ENCODE data around the gene TLR7. TPM values are rescaled to one million over a fixed set of nuclear protein-coding genes. Genes with fewer than 3 reads are reported as not detected.

Gene TLR7
- polyA plus RNA-seq, 1 donor (not counting 4 experiments of a cell fraction or from before 2014, with no cell fraction given): not detected

DNA sequence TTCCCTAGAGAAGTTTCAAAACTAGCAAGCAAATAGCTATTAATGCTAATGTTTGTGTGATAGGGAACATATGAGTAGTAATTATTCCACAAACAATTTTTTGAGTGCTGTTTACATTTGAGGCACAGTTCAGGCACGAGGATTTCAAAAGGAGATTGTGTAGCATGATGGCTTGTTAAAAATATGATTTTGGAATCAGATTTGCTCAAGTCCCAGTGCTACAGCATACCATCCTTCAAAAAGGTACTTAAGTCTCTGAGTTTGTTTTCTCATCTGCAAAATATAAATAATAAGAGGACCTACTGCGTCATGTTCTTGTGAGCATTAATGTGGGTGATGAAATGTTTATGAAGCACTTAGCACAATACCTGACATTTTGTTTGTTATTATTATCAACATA lies 50.9 kb downstream of the TLR7 start:
- no peaks in the 10 kb centered on the region for H3K9me1 ChIP-seq (ENCODE audit: control insufficient read depth, extremely low read depth, insufficient read depth, low read length)
- no peak overlapping the region for H3K4me3 ChIP-seq (ENCODE audit: control insufficient read depth in 2 of 3, extremely low read depth in 1 of 3, insufficient read depth in 2 of 3, low read depth in 1 of 3, low read length in 3 of 3)
- DNase-seq (ENCODE audit: low read depth, low spot score) (no peak), FAIRE-seq (no peak)
- H3K9ac ChIP-seq (ENCODE audit: control insufficient read depth, extremely low read depth, insufficient read depth, low read length): no peak overlapping the region
- no peaks in the 10 kb centered on the region for H3K36me3 ChIP-seq (ENCODE audit: control insufficient read depth in 2 of 2, extremely low read depth in 1 of 2, insufficient read depth in 2 of 2, low read length in 2 of 2)
- dilution Hi-C loops (cut with MboI; ENCODE audit: extremely low pct_ligation_motif_present, low sequenced_read_pairs): no loop called here
- H2AFZ ChIP-seq (ENCODE audit: control insufficient read depth, low read length): no peak overlapping the region
- no peaks in the 10 kb centered on the region for H3K27me3 ChIP-seq (ENCODE audit: control insufficient read depth, extremely low read depth, insufficient read depth, low read length)
- H3K4me2 ChIP-seq (ENCODE audit: control insufficient read depth, extremely low read depth, insufficient read depth, low read depth, low read length): no peak overlapping the region
- no peak overlapping the region for H3K27ac ChIP-seq (ENCODE audit: control insufficient read depth, insufficient read depth, low read length)
- H4K20me1 ChIP-seq (ENCODE audit: control insufficient read depth, extremely low read depth, insufficient read depth, low read length): no peaks in the 10 kb centered on the region
- H3K9me3 ChIP-seq (ENCODE audit: control insufficient read depth, low read depth, low read length): no peaks in the 10 kb centered on the region
- H3K4me1 ChIP-seq (ENCODE audit: control insufficient read depth, extremely low read depth, insufficient read depth, low read length): no peaks in the 10 kb centered on the region
- no peak for TF ChIP-seq CTCF (optimal IDR thresholded peaks at IDR 0.05 in 1 of 3, IDR thresholded peaks at IDR 0.05 in 1 of 3, conservative IDR thresholded peaks at IDR 0.05 in 1 of 3; ENCODE audit: extremely low read depth in 1 of 3, insufficient read depth in 2 of 3, low read length in 3 of 3)
- H3K79me2 ChIP-seq (ENCODE audit: control insufficient read depth, insufficient read depth, low read length): no peaks in the 10 kb centered on the region

DNA sequence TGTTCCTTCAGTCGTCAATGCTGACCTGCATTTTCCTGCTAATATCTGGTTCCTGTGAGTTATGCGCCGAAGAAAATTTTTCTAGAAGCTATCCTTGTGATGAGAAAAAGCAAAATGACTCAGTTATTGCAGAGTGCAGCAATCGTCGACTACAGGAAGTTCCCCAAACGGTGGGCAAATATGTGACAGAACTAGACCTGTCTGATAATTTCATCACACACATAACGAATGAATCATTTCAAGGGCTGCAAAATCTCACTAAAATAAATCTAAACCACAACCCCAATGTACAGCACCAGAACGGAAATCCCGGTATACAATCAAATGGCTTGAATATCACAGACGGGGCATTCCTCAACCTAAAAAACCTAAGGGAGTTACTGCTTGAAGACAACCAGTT lies 52.2 kb downstream of the TLR7 start:
- Histone ChIP-seq H3K9ac (ENCODE audit: control insufficient read depth, extremely low read depth, insufficient read depth, low read length) (no peak overlapping the region), H3K27ac (ENCODE audit: control insufficient read depth, insufficient read depth, low read length) (no peak overlapping the region), H3K27me3 (ENCODE audit: control insufficient read depth, extremely low read depth, insufficient read depth, low read length) (no peaks in the 10 kb centered on the region), H3K36me3 (ENCODE audit: control insufficient read depth in 2 of 2, extremely low read depth in 1 of 2, insufficient read depth in 2 of 2, low read length in 2 of 2) (no peaks in the 10 kb centered on the region), H3K4me2 (ENCODE audit: control insufficient read depth, extremely low read depth, insufficient read depth, low read depth, low read length) (no peak overlapping the region), H3K9me3 (ENCODE audit: control insufficient read depth, low read depth, low read length) (no peaks in the 10 kb centered on the region), H3K4me1 (ENCODE audit: control insufficient read depth, extremely low read depth, insufficient read depth, low read length) (no peaks in the 10 kb centered on the region), H3K9me1 (ENCODE audit: control insufficient read depth, extremely low read depth, insufficient read depth, low read length) (no peaks in the 10 kb centered on the region), H3K4me3 (ENCODE audit: control insufficient read depth in 2 of 3, extremely low read depth in 1 of 3, insufficient read depth in 2 of 3, low read depth in 1 of 3, low read length in 3 of 3) (no peak overlapping the region), H2AFZ (ENCODE audit: control insufficient read depth, low read length) (no peak overlapping the region), H4K20me1 (ENCODE audit: control insufficient read depth, extremely low read depth, insufficient read depth, low read length) (no peaks in the 10 kb centered on the region), H3K79me2 (ENCODE audit: control insufficient read depth, insufficient read depth, low read length) (no peaks in the 10 kb centered on the region)
- no peak for DNase-seq (ENCODE audit: low read depth, low spot score)
- dilution Hi-C loops (cut with MboI; ENCODE audit: extremely low pct_ligation_motif_present, low sequenced_read_pairs): no loop called here
- FAIRE-seq: no peak
- TF ChIP-seq CTCF (optimal IDR thresholded peaks at IDR 0.05 in 1 of 3, IDR thresholded peaks at IDR 0.05 in 1 of 3, conservative IDR thresholded peaks at IDR 0.05 in 1 of 3; ENCODE audit: extremely low read depth in 1 of 3, insufficient read depth in 2 of 3, low read length in 3 of 3) (no peak), EZH2 (IDR thresholded peaks at IDR 0.05; ENCODE audit: low read length) (no peak)
